ENCODE results near the gene DENND4A.
"Not testable (repeated sequence)": the region's sequence is repeated elsewhere in the genome, so short reads cannot be mapped to it uniquely, and the experiment has no call there.

DENND4A gene

GRCh38 chr15:65761210-65761926 is 30.7 kb downstream of the DENND4A start:
- DNase-seq (ENCODE audit: low read depth in 2 of 3, low spot score in 2 of 3), result no peak

- DNase-seq (ENCODE audit: low read depth in 2 of 3, low spot score in 2 of 3), result no peak
These were observed 32.7 kb downstream of the DENND4A start for GRCh38 chr15:65759441-65759840.

GRCh38 chr15:65758242-65758641 is 33.9 kb downstream of the DENND4A start:
- DNase-seq (ENCODE audit: low read depth in 2 of 3, low spot score in 2 of 3), result no peak

- no peak for DNase-seq (ENCODE audit: low read depth in 2 of 3, low spot score in 2 of 3)
These were observed 34.8 kb downstream of the DENND4A start for GRCh38 chr15:65757256-65757655.

GRCh38 chr15:65752151-65752700 is 39.9 kb downstream of the DENND4A start:
- DNase-seq (ENCODE audit: low read depth in 2 of 3, low spot score in 2 of 3), result no peak

GRCh38 chr15:65751431-65751830 is 40.7 kb downstream of the DENND4A start:
- no peak for DNase-seq (ENCODE audit: low read depth in 2 of 3, low spot score in 2 of 3)

GRCh38 chr15:65747265-65747664 is 44.8 kb downstream of the DENND4A start:
- DNase-seq (ENCODE audit: low read depth in 2 of 3, low spot score in 2 of 3), result no peak

GRCh38 chr15:65743637-65744252 is 48.3 kb downstream of the DENND4A start:
- DNase-seq (ENCODE audit: low read depth in 2 of 3, low spot score in 2 of 3), result no peak

GRCh38 chr15:65740148-65740547 is 51.9 kb downstream of the DENND4A start:
- no peak for DNase-seq (ENCODE audit: low read depth in 2 of 3, low spot score in 2 of 3)

GRCh38 chr15:65738649-65739048 is 53.4 kb downstream of the DENND4A start:
- DNase-seq (ENCODE audit: low read depth in 2 of 3, low spot score in 2 of 3), result no peak

- DNase-seq (ENCODE audit: low read depth in 2 of 3, low spot score in 2 of 3), result not testable (repeated sequence)
These were observed 58.5 kb downstream of the DENND4A start for GRCh38 chr15:65733599-65733998.

GRCh38 chr15:65732698-65733097 is 59.4 kb downstream of the DENND4A start:
- DNase-seq (ENCODE audit: low read depth in 2 of 3, low spot score in 2 of 3), result no peak

GRCh38 chr15:65731926-65732325 is 60.2 kb downstream of the DENND4A start:
- DNase-seq (ENCODE audit: low read depth in 2 of 3, low spot score in 2 of 3), result no peak

GRCh38 chr15:65730549-65731172 is 61.4 kb downstream of the DENND4A start:
- no peak for DNase-seq (ENCODE audit: low read depth in 2 of 3, low spot score in 2 of 3)

GRCh38 chr15:65724464-65725215 is 67.5 kb downstream of the DENND4A start:
- no peak for DNase-seq (ENCODE audit: low read depth in 2 of 3, low spot score in 2 of 3)

- no peak for DNase-seq (ENCODE audit: low read depth in 2 of 3, low spot score in 2 of 3)
These were observed 68.2 kb downstream of the DENND4A start for GRCh38 chr15:65723876-65724275.

- no peak for DNase-seq (ENCODE audit: low read depth in 2 of 3, low spot score in 2 of 3)
These were observed 69.9 kb downstream of the DENND4A start for GRCh38 chr15:65722191-65722590.

GRCh38 chr15:65712415-65712814 is 79.7 kb downstream of the DENND4A start:
- DNase-seq (ENCODE audit: low read depth in 2 of 3, low spot score in 2 of 3), result no peak

GRCh38 chr15:65695081-65695480 is 97.0 kb downstream of the DENND4A start:
- DNase-seq (ENCODE audit: low read depth in 2 of 3, low spot score in 2 of 3), result no peak

GRCh38 chr15:65690778-65691177 is 101.3 kb downstream of the DENND4A start:
- DNase-seq (ENCODE audit: low read depth in 2 of 3, low spot score in 2 of 3), result no peak

- no peak for DNase-seq (ENCODE audit: low read depth in 2 of 3, low spot score in 2 of 3)
These were observed 101.9 kb downstream of the DENND4A start for GRCh38 chr15:65690173-65690572.

Data from activated CD8-positive, alpha-beta memory T cell treated with anti-CD3 and anti-CD28 coated beads for 48 hours (primary cell).